Measurements from ENCODE around the gene FIBP.

FIBP gene

DNA sequence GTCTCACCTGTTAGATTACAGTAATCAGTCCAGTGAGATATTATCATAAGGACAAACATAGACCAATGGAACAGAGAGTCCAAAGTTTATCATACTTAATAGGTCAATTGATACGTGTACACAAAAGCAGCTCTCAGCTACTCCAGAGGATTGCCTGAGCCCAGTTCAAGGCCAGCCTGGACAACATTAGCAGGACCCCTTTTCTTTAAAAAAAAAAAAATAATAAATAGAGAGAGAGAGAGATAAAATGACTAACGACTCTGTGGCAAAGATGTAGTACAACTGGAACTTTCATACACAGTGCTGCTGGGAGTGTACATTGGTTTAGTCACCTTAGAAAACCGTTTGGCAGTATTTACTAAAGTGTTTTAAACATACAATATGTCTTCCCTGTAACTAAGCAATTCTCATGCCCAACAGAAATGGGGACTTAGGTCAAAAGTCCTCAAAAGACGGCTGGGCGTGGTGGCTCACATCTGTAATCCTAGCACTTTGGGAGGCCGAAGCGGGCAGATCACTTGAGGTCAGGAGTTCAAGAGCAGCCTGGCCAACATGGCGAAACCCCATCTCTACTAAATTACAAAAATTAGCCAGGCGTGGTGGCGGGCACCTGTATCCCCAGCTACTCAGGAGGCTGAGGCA lies 43.9 kb downstream of the FIBP start:
- Histone ChIP-seq H3K27me3 (ENCODE audit: insufficient read depth, low read length, poor library complexity) (no peaks in the 10 kb centered on the region), H3K4me1 (ENCODE audit: insufficient read depth, low read length) (no peaks in the 10 kb centered on the region), H3K9me3 (ENCODE audit: insufficient read depth, low read length, severe bottlenecking) (no peaks in the 10 kb centered on the region), H3K4me3 (ENCODE audit: low read depth in 1 of 2, low read length in 2 of 2) (no peak overlapping the region), H3K9ac (ENCODE audit: low read depth, low read length) (no peak overlapping the region), H4K20me1 (ENCODE audit: insufficient read depth, low read length) (no peaks in the 10 kb centered on the region), H2AFZ (ENCODE audit: low read depth, low read length) (no peak overlapping the region), H3K79me2 (ENCODE audit: insufficient read depth, low read length) (no peaks in the 10 kb centered on the region), H3K27ac (ENCODE audit: low read length) (no peak overlapping the region), H3K4me2 (ENCODE audit: insufficient read depth, low read length) (no peak overlapping the region), H3K36me3 (ENCODE audit: insufficient read depth, low read length) (no peaks in the 10 kb centered on the region)
- TF ChIP-seq, protein P1, sequence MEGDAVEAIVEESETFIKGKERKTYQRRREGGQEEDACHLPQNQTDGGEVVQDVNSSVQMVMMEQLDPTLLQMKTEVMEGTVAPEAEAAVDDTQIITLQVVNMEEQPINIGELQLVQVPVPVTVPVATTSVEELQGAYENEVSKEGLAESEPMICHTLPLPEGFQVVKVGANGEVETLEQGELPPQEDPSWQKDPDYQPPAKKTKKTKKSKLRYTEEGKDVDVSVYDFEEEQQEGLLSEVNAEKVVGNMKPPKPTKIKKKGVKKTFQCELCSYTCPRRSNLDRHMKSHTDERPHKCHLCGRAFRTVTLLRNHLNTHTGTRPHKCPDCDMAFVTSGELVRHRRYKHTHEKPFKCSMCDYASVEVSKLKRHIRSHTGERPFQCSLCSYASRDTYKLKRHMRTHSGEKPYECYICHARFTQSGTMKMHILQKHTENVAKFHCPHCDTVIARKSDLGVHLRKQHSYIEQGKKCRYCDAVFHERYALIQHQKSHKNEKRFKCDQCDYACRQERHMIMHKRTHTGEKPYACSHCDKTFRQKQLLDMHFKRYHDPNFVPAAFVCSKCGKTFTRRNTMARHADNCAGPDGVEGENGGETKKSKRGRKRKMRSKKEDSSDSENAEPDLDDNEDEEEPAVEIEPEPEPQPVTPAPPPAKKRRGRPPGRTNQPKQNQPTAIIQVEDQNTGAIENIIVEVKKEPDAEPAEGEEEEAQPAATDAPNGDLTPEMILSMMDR (IDR thresholded peaks at IDR 0.05; ENCODE audit: borderline replicate concordance, extremely low read depth, low read length, poor library complexity, severe bottlenecking) = no peak
- no peak for TF ChIP-seq EZH2 (IDR thresholded peaks at IDR 0.05; ENCODE audit: borderline replicate concordance, low read depth, low read length, severe bottlenecking)
- DNase-seq (no peak), ATAC-seq (ENCODE audit: insufficient read depth, low read depth) (no peak)

- TF ChIP-seq EZH2 (IDR thresholded peaks at IDR 0.05; ENCODE audit: borderline replicate concordance, low read depth, low read length, severe bottlenecking) = no peak
- no peak overlapping the region for H3K27ac ChIP-seq (ENCODE audit: low read length)
Observed at GRCh38 chr11:65843811-65844210, 44.5 kb downstream of the FIBP start.

GRCh38 chr11:65842144-65842543 lies 46.1 kb downstream of the FIBP start:
- no peak overlapping the region for H3K4me2 ChIP-seq (ENCODE audit: insufficient read depth, low read length)

More at GRCh38 chr11:65843811-65844210, 44.5 kb downstream of the FIBP start:
- no peaks in the 10 kb centered on the region for H3K79me2 ChIP-seq (ENCODE audit: insufficient read depth, low read length)
- H3K27me3 ChIP-seq (ENCODE audit: insufficient read depth, low read length, poor library complexity) = no peaks in the 10 kb centered on the region
- ATAC-seq (ENCODE audit: insufficient read depth, low read depth) = no peak
- no peak overlapping the region for H3K4me2 ChIP-seq (ENCODE audit: insufficient read depth, low read length)
- no peaks in the 10 kb centered on the region for H4K20me1 ChIP-seq (ENCODE audit: insufficient read depth, low read length)
- DNase-seq = no peak
- H3K9ac ChIP-seq (ENCODE audit: low read depth, low read length) = no peak overlapping the region
- no peak overlapping the region for H3K4me3 ChIP-seq (ENCODE audit: low read depth in 1 of 2, low read length in 2 of 2)
- H3K36me3 ChIP-seq (ENCODE audit: insufficient read depth, low read length) = no peaks in the 10 kb centered on the region
- no peaks in the 10 kb centered on the region for H3K4me1 ChIP-seq (ENCODE audit: insufficient read depth, low read length)
- no peak overlapping the region for H2AFZ ChIP-seq (ENCODE audit: low read depth, low read length)
- H3K9me3 ChIP-seq (ENCODE audit: insufficient read depth, low read length, severe bottlenecking) = no peaks in the 10 kb centered on the region

GRCh38 chr11:65834202-65834601 lies 54.1 kb downstream of the FIBP start:
- peak overlapping the region; percentile 53 for H3K27ac ChIP-seq (ENCODE audit: low read length)
- H3K4me3 ChIP-seq (ENCODE audit: low read depth in 1 of 2, low read length in 2 of 2) = peak overlapping the region; percentile 31 to 70; a peak in 3 of 4 replicates
- ATAC-seq (ENCODE audit: insufficient read depth, low read depth) (peak; percentile 5; the same call in 1 of the 3 replicates), DNase-seq (no peak)
- H3K9ac ChIP-seq (ENCODE audit: low read depth, low read length) = peak overlapping the region; percentile 61
- peaks cover 22% of the 10 kb centered on the region for H3K4me1 ChIP-seq (ENCODE audit: insufficient read depth, low read length)
- H3K4me2 ChIP-seq (ENCODE audit: insufficient read depth, low read length) = peak overlapping the region; percentile 88
- H2AFZ ChIP-seq (ENCODE audit: low read depth, low read length) = peak overlapping the region; percentile 82
- H3K79me2 ChIP-seq (ENCODE audit: insufficient read depth, low read length) = peaks cover 9% of the 10 kb centered on the region
- TF ChIP-seq EZH2 (IDR thresholded peaks at IDR 0.05; ENCODE audit: borderline replicate concordance, low read depth, low read length, severe bottlenecking) = no peak
- TF ChIP-seq, protein P1 (IDR thresholded peaks at IDR 0.05; ENCODE audit: borderline replicate concordance, extremely low read depth, low read length, poor library complexity, severe bottlenecking) = no peak
- H3K9me3 ChIP-seq (ENCODE audit: insufficient read depth, low read length, severe bottlenecking) = no peaks in the 10 kb centered on the region
- H3K36me3 ChIP-seq (ENCODE audit: insufficient read depth, low read length) = no peaks in the 10 kb centered on the region
- no peaks in the 10 kb centered on the region for H3K27me3 ChIP-seq (ENCODE audit: insufficient read depth, low read length, poor library complexity)
- H4K20me1 ChIP-seq (ENCODE audit: insufficient read depth, low read length) = no peaks in the 10 kb centered on the region

More at GRCh38 chr11:65842144-65842543, 46.1 kb downstream of the FIBP start:
- Histone ChIP-seq H3K27ac (ENCODE audit: low read length) (no peak overlapping the region), H3K4me1 (ENCODE audit: insufficient read depth, low read length) (no peaks in the 10 kb centered on the region), H3K9me3 (ENCODE audit: insufficient read depth, low read length, severe bottlenecking) (no peaks in the 10 kb centered on the region), H2AFZ (ENCODE audit: low read depth, low read length) (no peak overlapping the region), H3K36me3 (ENCODE audit: insufficient read depth, low read length) (no peaks in the 10 kb centered on the region), H3K4me3 (ENCODE audit: low read depth in 1 of 2, low read length in 2 of 2) (no peak overlapping the region), H3K27me3 (ENCODE audit: insufficient read depth, low read length, poor library complexity) (no peaks in the 10 kb centered on the region), H4K20me1 (ENCODE audit: insufficient read depth, low read length) (no peaks in the 10 kb centered on the region), H3K79me2 (ENCODE audit: insufficient read depth, low read length) (no peaks in the 10 kb centered on the region), H3K9ac (ENCODE audit: low read depth, low read length) (no peak overlapping the region)
- no peak for ATAC-seq (ENCODE audit: insufficient read depth, low read depth)
- TF ChIP-seq, protein P1 (IDR thresholded peaks at IDR 0.05; ENCODE audit: borderline replicate concordance, extremely low read depth, low read length, poor library complexity, severe bottlenecking) = no peak
- no peak for TF ChIP-seq EZH2 (IDR thresholded peaks at IDR 0.05; ENCODE audit: borderline replicate concordance, low read depth, low read length, severe bottlenecking)
- DNase-seq = no peak
